Type B pancreatic cell (in vitro differentiated cells): ENCODE measurements around the gene LRP1B. TPM values are rescaled to one million over a fixed set of nuclear protein-coding genes. Genes with fewer than 3 reads are reported as not detected.

Source experiments
- DNase-seq: peaks from one replicate; pipeline ENCODE4 v3.0.0; 2021; ENCODE audit warnings: mixed read lengths; ENCODE audit not compliant: unreplicated experiment; ENCODE audit errors: extremely low spot score
- H3K27ac Mint-ChIP-seq: 2 replicates; pipeline ENCODE4 v1.8.0; 2021; ENCODE audit warnings: mild to moderate bottlenecking, mixed read lengths
- H3K27me3 Mint-ChIP-seq: 2 replicates; pipeline ENCODE4 v1.8.0; 2021; ENCODE audit warnings: mixed read lengths
- H3K36me3 Mint-ChIP-seq: 2 replicates; pipeline ENCODE4 v1.8.0; 2021; ENCODE audit warnings: mixed read lengths
- H3K4me1 Mint-ChIP-seq: one replicate; pipeline ENCODE4 v1.8.0; 2021; ENCODE audit warnings: mixed read lengths; ENCODE audit not compliant: unreplicated experiment
- H3K4me3 Mint-ChIP-seq: 2 replicates; pipeline ENCODE4 v1.8.0; 2021; ENCODE audit warnings: mild to moderate bottlenecking, mixed read lengths
- H3K9me3 Mint-ChIP-seq: 2 replicates; pipeline ENCODE4 v1.8.0; 2021; ENCODE audit warnings: mixed read lengths
- total RNA-seq: library from RNA; stranded (reverse); gene quantifications from 2 replicates; pipeline ENCODE4 v1.2.1, GENCODE V29; 2021; ENCODE audit warnings: low replicate concordance
- TF ChIP-seq, protein P1 (sequence below): fragments of 200-600 bp; sonication (generic); conservative IDR thresholded peaks from 2 replicates; pipeline ENCODE4 v1.5.0; 2021; ENCODE audit warnings: antibody characterized with exemption, mild to moderate bottlenecking

LRP1B gene
- total RNA-seq, 1 donor from 2014 or later, result 16.0 TPM

DNA sequence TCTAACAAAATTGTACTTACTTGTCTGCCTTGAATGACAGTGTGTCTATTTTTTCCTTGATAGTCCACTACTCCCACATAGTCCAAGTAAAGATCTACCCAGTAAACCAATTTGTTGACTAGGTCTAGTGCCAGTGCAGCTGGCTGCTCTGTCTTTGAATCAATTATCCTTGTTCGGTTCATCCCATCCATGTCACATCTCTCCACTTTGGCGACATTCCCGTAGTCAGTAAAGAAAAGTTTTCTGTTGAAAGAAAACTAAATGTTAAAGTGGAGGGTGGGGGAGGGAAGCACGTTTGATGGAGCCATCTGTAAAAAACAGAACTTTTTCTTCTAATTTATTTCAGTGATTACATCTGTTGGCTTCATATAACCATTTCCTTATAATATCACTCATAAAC, 1068.8 kb downstream of the LRP1B start:
- Mint-ChIP-seq H3K4me1 (no peaks in the 10 kb centered on the region), H3K9me3 (no peaks in the 10 kb centered on the region), H3K27me3 (no peaks in the 10 kb centered on the region), H3K36me3 (no peaks in the 10 kb centered on the region), H3K27ac (no peak overlapping the region), H3K4me3 (no peak overlapping the region)
- no peak for DNase-seq
- TF ChIP-seq, protein P1, sequence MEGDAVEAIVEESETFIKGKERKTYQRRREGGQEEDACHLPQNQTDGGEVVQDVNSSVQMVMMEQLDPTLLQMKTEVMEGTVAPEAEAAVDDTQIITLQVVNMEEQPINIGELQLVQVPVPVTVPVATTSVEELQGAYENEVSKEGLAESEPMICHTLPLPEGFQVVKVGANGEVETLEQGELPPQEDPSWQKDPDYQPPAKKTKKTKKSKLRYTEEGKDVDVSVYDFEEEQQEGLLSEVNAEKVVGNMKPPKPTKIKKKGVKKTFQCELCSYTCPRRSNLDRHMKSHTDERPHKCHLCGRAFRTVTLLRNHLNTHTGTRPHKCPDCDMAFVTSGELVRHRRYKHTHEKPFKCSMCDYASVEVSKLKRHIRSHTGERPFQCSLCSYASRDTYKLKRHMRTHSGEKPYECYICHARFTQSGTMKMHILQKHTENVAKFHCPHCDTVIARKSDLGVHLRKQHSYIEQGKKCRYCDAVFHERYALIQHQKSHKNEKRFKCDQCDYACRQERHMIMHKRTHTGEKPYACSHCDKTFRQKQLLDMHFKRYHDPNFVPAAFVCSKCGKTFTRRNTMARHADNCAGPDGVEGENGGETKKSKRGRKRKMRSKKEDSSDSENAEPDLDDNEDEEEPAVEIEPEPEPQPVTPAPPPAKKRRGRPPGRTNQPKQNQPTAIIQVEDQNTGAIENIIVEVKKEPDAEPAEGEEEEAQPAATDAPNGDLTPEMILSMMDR, result no peak

DNA sequence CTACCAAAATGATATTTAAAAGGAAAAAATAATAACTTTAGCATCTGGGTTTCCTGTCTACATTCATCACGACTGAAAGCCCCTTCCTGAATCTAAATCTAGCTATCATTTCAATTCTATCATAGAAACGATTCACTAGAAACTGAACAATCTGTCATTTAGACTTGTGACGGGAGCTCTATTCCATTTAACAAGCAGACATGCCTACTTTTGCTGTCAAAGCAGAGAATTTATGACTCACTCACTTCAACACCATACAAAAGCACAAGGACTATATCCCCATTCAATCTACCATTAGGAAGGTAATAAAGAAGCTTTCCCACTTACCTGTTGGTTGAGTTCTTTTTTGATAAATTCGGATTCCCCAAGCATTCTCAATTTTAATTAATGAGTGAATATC, 1072.3 kb downstream of the LRP1B start:
- Mint-ChIP-seq H3K4me1 (no peaks in the 10 kb centered on the region), H3K4me3 (no peak overlapping the region), H3K36me3 (no peaks in the 10 kb centered on the region), H3K27ac (no peak overlapping the region), H3K27me3 (no peaks in the 10 kb centered on the region), H3K9me3 (no peaks in the 10 kb centered on the region)
- DNase-seq, result no peak
- TF ChIP-seq, protein P1, result no peak

DNA sequence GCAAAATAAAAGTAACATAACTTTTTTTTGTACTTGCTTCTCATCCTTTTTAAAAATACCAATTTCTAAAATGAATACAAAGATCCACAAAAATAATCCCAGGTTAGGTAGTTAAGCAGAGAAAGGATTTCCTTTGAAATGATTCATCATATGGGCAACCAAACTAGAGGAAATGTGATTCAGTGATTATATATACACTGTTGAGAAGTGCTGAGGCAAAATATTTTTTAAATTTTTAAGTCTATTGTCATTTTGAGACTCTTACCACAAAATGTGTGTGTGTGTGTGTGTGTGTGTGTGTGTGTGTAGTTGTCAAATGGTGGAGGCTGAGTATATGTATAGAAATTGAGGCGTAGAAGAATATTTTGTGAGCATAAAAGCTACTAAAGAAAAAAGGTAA, 1075.3 kb downstream of the LRP1B start:
- H3K9me3 Mint-ChIP-seq, result peaks cover 5% of the 10 kb centered on the region
- TF ChIP-seq, protein P1, result no peak
- no peaks in the 10 kb centered on the region for H3K27me3 Mint-ChIP-seq
- H3K4me1 Mint-ChIP-seq, result no peaks in the 10 kb centered on the region
- H3K4me3 Mint-ChIP-seq, result no peak overlapping the region
- H3K27ac Mint-ChIP-seq, result no peak overlapping the region
- H3K36me3 Mint-ChIP-seq, result no peaks in the 10 kb centered on the region
- DNase-seq, result no peak

DNA sequence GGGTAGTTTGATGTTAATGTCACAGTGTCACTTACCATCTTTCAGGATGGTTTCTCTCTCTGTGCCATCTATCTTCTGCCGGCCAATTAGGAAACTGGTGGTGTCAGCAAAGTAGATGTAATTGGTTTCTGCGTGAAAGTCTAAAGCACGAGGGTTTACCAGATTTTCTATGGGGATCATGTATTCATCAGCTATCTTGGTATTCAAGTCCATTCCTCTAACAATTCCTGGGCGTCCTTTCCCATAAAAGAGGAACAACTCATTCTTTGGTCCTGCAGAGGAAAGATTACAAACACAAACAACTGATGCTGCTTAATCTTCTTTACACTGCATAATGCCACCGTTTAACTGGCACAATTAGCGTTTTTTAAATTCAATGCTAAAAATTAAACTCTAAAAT, 1081.9 kb downstream of the LRP1B start:
- Mint-ChIP-seq H3K4me1 (no peaks in the 10 kb centered on the region), H3K4me3 (no peak overlapping the region), H3K27ac (no peak overlapping the region), H3K9me3 (peaks cover 5% of the 10 kb centered on the region), H3K36me3 (no peaks in the 10 kb centered on the region), H3K27me3 (no peaks in the 10 kb centered on the region)
- TF ChIP-seq, protein P1, result no peak
- DNase-seq, result no peak

DNA sequence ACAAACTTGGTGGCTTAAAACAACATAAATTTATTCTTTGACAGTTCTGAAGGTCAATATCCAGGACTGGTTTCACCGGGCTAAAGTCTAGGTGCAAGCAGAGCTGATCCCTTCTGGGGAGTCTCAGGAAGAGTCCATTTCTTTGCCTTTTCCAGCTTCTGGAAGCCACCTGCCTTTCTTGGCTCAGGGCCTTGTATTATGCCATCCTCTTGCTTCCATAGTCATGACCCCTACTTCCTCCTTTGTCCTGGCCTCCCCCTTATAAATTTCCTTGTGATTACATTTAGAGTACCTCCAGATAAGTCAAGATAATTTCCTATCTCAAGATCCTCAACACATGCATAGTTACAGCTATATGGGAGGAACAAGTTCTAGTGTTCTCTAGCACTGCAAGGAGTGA, 1089.5 kb downstream of the LRP1B start:
- H3K27me3 Mint-ChIP-seq, result no peaks in the 10 kb centered on the region
- H3K4me3 Mint-ChIP-seq, result no peak overlapping the region
- no peak overlapping the region for H3K27ac Mint-ChIP-seq
- H3K9me3 Mint-ChIP-seq, result no peaks in the 10 kb centered on the region
- no peak for DNase-seq
- no peaks in the 10 kb centered on the region for H3K36me3 Mint-ChIP-seq
- TF ChIP-seq, protein P1, result no peak
- H3K4me1 Mint-ChIP-seq, result no peaks in the 10 kb centered on the region

DNA sequence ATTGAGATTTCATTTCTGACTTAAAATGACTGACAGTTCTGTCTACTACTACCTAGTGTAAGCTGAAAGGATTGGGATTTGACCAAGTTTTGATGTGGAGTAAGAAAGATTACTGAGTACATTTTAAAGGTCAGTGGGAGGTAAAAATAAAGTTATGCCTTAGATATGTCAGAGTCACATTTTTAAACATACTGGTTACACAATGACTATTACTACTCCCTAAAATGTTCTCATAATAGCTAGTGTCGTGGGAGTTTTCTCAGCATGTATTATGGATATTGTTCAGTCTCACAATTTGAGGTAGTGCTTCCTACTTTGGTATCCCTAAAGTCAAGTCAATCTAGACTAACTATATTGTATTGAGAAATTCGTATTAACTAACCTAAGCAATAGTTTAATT, 1092.5 kb downstream of the LRP1B start:
- TF ChIP-seq, protein P1, result no peak
- H3K4me3 Mint-ChIP-seq, result no peak overlapping the region
- H3K36me3 Mint-ChIP-seq, result no peaks in the 10 kb centered on the region
- no peak overlapping the region for H3K27ac Mint-ChIP-seq
- H3K4me1 Mint-ChIP-seq, result no peaks in the 10 kb centered on the region
- H3K9me3 Mint-ChIP-seq, result no peaks in the 10 kb centered on the region
- H3K27me3 Mint-ChIP-seq, result no peaks in the 10 kb centered on the region
- no peak for DNase-seq
